Measurements from ENCODE around the gene ATCAY.
A peak's percentile ranks its signal among the peaks of the same experiment; 100 is the strongest.
"Not testable (repeated sequence)": the region's sequence is repeated elsewhere in the genome, so short reads cannot be mapped to it uniquely, and the experiment has no call there.

Gene ATCAY

GRCh38 chr19:3949997-3950859 lies 69.7 kb downstream of the ATCAY start:
- 80 to 89% methylated on average over 7 to 11 of the region's 20 CpGs for WGBS, 2 experiments (ENCODE audit: insufficient coverage in 2 of 2)

GRCh38 chr19:3950871-3951861 lies 70.7 kb downstream of the ATCAY start:
- H3K9me3 ChIP-seq (ENCODE audit: control insufficient read depth, low read length): no peaks in the 10 kb centered on the region
- WGBS, 2 experiments (ENCODE audit: insufficient coverage in 2 of 2): 85 to 91% methylated on average over 19 to 30 of the region's 41 CpGs
- no peak overlapping the region for H3K4me3 ChIP-seq (ENCODE audit: extremely low read depth, insufficient read depth, low read length, poor library complexity, severe bottlenecking)
- H3K36me3 ChIP-seq (ENCODE audit: control insufficient read depth, insufficient read depth, low read length): peaks cover 5% of the 10 kb centered on the region
- peaks cover 6% of the 10 kb centered on the region for H3K4me1 ChIP-seq (ENCODE audit: control insufficient read depth, insufficient read depth, low read length, poor library complexity, severe bottlenecking)
- no peak overlapping the region for H3K27ac ChIP-seq (ENCODE audit: low read depth, low read length, severe bottlenecking)

More at GRCh38 chr19:3949997-3950859, 69.7 kb downstream of the ATCAY start:
- peaks cover 6% of the 10 kb centered on the region for H3K4me1 ChIP-seq (ENCODE audit: control insufficient read depth, insufficient read depth, low read length, poor library complexity, severe bottlenecking)
- H3K9me3 ChIP-seq (ENCODE audit: control insufficient read depth, low read length): no peaks in the 10 kb centered on the region
- H3K27ac ChIP-seq (ENCODE audit: low read depth, low read length, severe bottlenecking): no peak overlapping the region
- no peaks in the 10 kb centered on the region for H3K36me3 ChIP-seq (ENCODE audit: control insufficient read depth, insufficient read depth, low read length)
- no peak overlapping the region for H3K4me3 ChIP-seq (ENCODE audit: extremely low read depth, insufficient read depth, low read length, poor library complexity, severe bottlenecking)

GRCh38 chr19:3952755-3953276 lies 72.3 kb downstream of the ATCAY start:
- not testable (repeated sequence) for H3K4me3 ChIP-seq (ENCODE audit: extremely low read depth, insufficient read depth, low read length, poor library complexity, severe bottlenecking); H3K9me3 ChIP-seq (ENCODE audit: control insufficient read depth, low read length); H3K4me1 ChIP-seq (ENCODE audit: control insufficient read depth, insufficient read depth, low read length, poor library complexity, severe bottlenecking)
- WGBS, 2 experiments (ENCODE audit: insufficient coverage in 2 of 2): 88 to 95% methylated on average over 9 of the region's 9 CpGs
- Histone ChIP-seq H3K36me3 (ENCODE audit: control insufficient read depth, insufficient read depth, low read length) (peaks cover 18% of the 10 kb centered on the region), H3K27ac (ENCODE audit: low read depth, low read length, severe bottlenecking) (peak overlapping the region; percentile 59)

GRCh38 chr19:3954107-3954506 lies 73.6 kb downstream of the ATCAY start:
- H3K9me3 ChIP-seq (ENCODE audit: control insufficient read depth, low read length): no peaks in the 10 kb centered on the region
- H3K27ac ChIP-seq (ENCODE audit: low read depth, low read length, severe bottlenecking): no peak overlapping the region
- 93 to 97% methylated on average over 10 to 12 of the region's 12 CpGs for WGBS, 2 experiments (ENCODE audit: insufficient coverage in 2 of 2)
- H3K4me1 ChIP-seq (ENCODE audit: control insufficient read depth, insufficient read depth, low read length, poor library complexity, severe bottlenecking): peaks cover 6% of the 10 kb centered on the region
- H3K4me3 ChIP-seq (ENCODE audit: extremely low read depth, insufficient read depth, low read length, poor library complexity, severe bottlenecking): no peak overlapping the region
- peaks cover 31% of the 10 kb centered on the region for H3K36me3 ChIP-seq (ENCODE audit: control insufficient read depth, insufficient read depth, low read length)

GRCh38 chr19:3955276-3955675 lies 74.8 kb downstream of the ATCAY start:
- not testable (repeated sequence) for H3K4me3 ChIP-seq (ENCODE audit: extremely low read depth, insufficient read depth, low read length, poor library complexity, severe bottlenecking); H3K4me1 ChIP-seq (ENCODE audit: control insufficient read depth, insufficient read depth, low read length, poor library complexity, severe bottlenecking)
- 96 to 97% methylated on average over 10 of the region's 13 CpGs for WGBS, 2 experiments (ENCODE audit: insufficient coverage in 2 of 2)

GRCh38 chr19:3955688-3956087 lies 75.2 kb downstream of the ATCAY start:
- Histone ChIP-seq H3K4me1 (ENCODE audit: control insufficient read depth, insufficient read depth, low read length, poor library complexity, severe bottlenecking) (peaks cover 6% of the 10 kb centered on the region), H3K9me3 (ENCODE audit: control insufficient read depth, low read length) (no peaks in the 10 kb centered on the region), H3K4me3 (ENCODE audit: extremely low read depth, insufficient read depth, low read length, poor library complexity, severe bottlenecking) (no peak overlapping the region), H3K27ac (ENCODE audit: low read depth, low read length, severe bottlenecking) (no peak overlapping the region), H3K36me3 (ENCODE audit: control insufficient read depth, insufficient read depth, low read length) (peaks cover 45% of the 10 kb centered on the region)
- WGBS, 2 experiments (ENCODE audit: insufficient coverage in 2 of 2): 96 to 98% methylated on average over 8 of the region's 10 CpGs

More at GRCh38 chr19:3955276-3955675, 74.8 kb downstream of the ATCAY start:
- H3K27ac ChIP-seq (ENCODE audit: low read depth, low read length, severe bottlenecking); H3K9me3 ChIP-seq (ENCODE audit: control insufficient read depth, low read length): not testable (repeated sequence)
- peaks cover 42% of the 10 kb centered on the region for H3K36me3 ChIP-seq (ENCODE audit: control insufficient read depth, insufficient read depth, low read length)

GRCh38 chr19:3958836-3959765 lies 78.6 kb downstream of the ATCAY start:
- no peak overlapping the region for H3K27ac ChIP-seq (ENCODE audit: low read depth, low read length, severe bottlenecking)
- no peak overlapping the region for H3K4me3 ChIP-seq (ENCODE audit: extremely low read depth, insufficient read depth, low read length, poor library complexity, severe bottlenecking)
- no peaks in the 10 kb centered on the region for H3K4me1 ChIP-seq (ENCODE audit: control insufficient read depth, insufficient read depth, low read length, poor library complexity, severe bottlenecking)
- no peaks in the 10 kb centered on the region for H3K9me3 ChIP-seq (ENCODE audit: control insufficient read depth, low read length)
- H3K36me3 ChIP-seq (ENCODE audit: control insufficient read depth, insufficient read depth, low read length): peaks cover 77% of the 10 kb centered on the region
- WGBS, 2 experiments (ENCODE audit: insufficient coverage in 2 of 2): 97 to 98% methylated on average over 71 to 85 of the region's 86 CpGs

- 97 to 99% methylated on average over 9 to 10 of the region's 15 CpGs for WGBS, 2 experiments (ENCODE audit: insufficient coverage in 2 of 2)
- Histone ChIP-seq H3K9me3 (ENCODE audit: control insufficient read depth, low read length) (no peaks in the 10 kb centered on the region), H3K36me3 (ENCODE audit: control insufficient read depth, insufficient read depth, low read length) (peaks cover 80% of the 10 kb centered on the region), H3K4me3 (ENCODE audit: extremely low read depth, insufficient read depth, low read length, poor library complexity, severe bottlenecking) (no peak overlapping the region), H3K4me1 (ENCODE audit: control insufficient read depth, insufficient read depth, low read length, poor library complexity, severe bottlenecking) (no peaks in the 10 kb centered on the region), H3K27ac (ENCODE audit: low read depth, low read length, severe bottlenecking) (no peak overlapping the region)
These were observed 79.3 kb downstream of the ATCAY start for GRCh38 chr19:3959766-3960131.

- no peak overlapping the region for H3K4me3 ChIP-seq (ENCODE audit: extremely low read depth, insufficient read depth, low read length, poor library complexity, severe bottlenecking)
- WGBS, 2 experiments (ENCODE audit: insufficient coverage in 2 of 2): 97 to 98% methylated on average over 15 to 24 of the region's 24 CpGs
- no peaks in the 10 kb centered on the region for H3K9me3 ChIP-seq (ENCODE audit: control insufficient read depth, low read length)
- H3K4me1 ChIP-seq (ENCODE audit: control insufficient read depth, insufficient read depth, low read length, poor library complexity, severe bottlenecking): peaks cover 5% of the 10 kb centered on the region
- peaks cover 89% of the 10 kb centered on the region for H3K36me3 ChIP-seq (ENCODE audit: control insufficient read depth, insufficient read depth, low read length)
- H3K27ac ChIP-seq (ENCODE audit: low read depth, low read length, severe bottlenecking): no peak overlapping the region
These were observed 80.5 kb downstream of the ATCAY start for GRCh38 chr19:3961007-3961406.
